Measurements from ENCODE around the gene NR5A1.

NR5A1 gene

DNA sequence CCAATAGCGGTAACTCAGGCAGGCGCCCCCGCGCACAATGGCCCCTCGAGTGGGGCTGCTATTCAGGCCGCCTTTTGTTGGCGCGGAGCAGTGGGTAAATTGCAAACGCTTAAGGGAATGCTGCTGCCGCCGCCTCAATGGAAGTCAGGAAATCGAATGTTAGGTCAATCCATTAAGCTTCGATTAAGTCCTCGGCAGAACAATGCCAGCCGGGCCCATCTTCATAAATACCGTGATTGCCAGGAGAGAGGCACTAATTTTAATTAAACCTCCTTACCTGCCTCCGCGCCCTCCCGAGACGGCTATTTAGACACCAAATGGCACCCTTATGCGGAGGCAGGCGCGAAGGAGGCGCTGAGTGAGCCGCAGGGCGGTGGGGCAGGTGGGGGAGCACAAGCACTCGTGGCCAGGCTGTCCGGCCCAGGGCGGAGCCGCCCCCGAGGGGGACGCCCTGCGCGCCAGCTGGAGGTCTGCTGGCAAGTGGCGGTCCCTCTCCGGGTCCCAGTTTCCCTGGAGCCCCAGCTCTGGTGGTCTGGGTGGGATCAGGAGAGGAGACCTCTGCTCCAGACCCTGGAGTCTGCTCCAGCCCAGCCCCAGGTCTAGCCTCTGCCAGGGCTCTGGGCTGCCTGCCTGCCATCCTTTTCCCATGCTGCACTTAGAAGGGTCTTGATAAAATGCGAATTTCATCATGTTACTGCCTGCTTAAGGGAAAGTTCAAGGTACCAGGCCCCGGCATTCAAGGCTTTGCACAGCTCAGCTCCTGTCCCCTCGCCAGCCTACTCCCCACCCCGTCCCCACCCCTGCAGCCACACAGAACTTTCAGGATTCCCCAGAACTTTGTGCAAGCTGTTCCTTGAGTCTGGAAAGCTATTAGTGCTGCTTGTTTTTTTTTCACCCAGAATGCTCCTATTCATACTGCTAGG lies 19.7 kb downstream of the NR5A1 start:
- TF ChIP-seq ZNF274 (IDR thresholded peaks at IDR 0.05; ENCODE audit: low read depth, low read length), result no peak
- H3K4me3 ChIP-seq (ENCODE audit: low read length), result no peak overlapping the region

- no peak for TF ChIP-seq ZNF274 (IDR thresholded peaks at IDR 0.05; ENCODE audit: low read depth, low read length)
- H3K4me3 ChIP-seq (ENCODE audit: low read length), result no peak overlapping the region
Measured at GRCh38 chr9:124486778-124487259, 20.4 kb downstream of the NR5A1 start.

DNA sequence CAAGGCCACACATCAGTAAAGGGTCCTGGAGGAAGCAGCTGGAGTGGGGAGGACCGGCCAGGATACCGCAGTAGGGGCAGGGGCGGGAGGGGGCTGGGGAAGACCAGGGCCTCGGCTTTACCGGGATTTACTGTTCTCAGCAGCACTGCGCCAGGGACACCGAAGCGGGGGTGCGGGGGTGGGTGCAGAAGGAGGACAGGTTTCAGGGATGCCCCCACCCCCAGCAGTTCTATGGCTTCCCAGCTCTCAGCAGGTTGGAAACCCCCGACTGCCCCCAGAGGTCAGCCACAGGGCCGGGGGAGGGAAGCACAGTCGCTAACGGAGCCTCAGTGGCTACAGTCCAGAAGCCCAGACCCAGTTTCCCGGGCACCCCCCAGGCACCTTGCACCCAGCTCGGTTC lies 21.3 kb downstream of the NR5A1 start:
- no peak for TF ChIP-seq ZNF274 (IDR thresholded peaks at IDR 0.05; ENCODE audit: low read depth, low read length)
- no peak overlapping the region for H3K4me3 ChIP-seq (ENCODE audit: low read length)

GRCh38 chr9:124485201-124485600 lies 22.0 kb downstream of the NR5A1 start:
- no peak overlapping the region for H3K4me3 ChIP-seq (ENCODE audit: low read length)

DNA sequence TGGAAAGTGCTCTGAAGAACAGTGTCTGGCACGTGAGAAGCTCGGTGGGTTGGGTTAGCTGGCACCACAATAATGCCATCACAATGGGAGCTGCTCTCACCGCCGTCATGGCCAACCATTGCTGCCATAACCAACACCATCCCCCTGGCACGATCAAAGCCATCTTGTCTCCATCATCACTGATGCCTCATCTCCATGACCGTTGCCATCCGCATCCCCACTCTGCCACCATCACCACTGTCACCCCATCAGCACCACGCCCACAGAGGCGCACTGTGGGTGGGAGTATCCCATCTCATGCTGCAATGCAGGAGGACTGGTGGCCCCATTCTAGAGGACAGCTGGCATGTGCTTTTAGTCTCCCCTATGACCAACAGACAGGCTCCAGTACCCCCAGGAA lies 23.7 kb downstream of the NR5A1 start:
- no peak overlapping the region for H3K4me3 ChIP-seq (ENCODE audit: low read length)
- TF ChIP-seq ZNF274 (IDR thresholded peaks at IDR 0.05; ENCODE audit: low read depth, low read length), result no peak

More at GRCh38 chr9:124485201-124485600, 22.0 kb downstream of the NR5A1 start:
- no peak for TF ChIP-seq ZNF274 (IDR thresholded peaks at IDR 0.05; ENCODE audit: low read depth, low read length)

DNA sequence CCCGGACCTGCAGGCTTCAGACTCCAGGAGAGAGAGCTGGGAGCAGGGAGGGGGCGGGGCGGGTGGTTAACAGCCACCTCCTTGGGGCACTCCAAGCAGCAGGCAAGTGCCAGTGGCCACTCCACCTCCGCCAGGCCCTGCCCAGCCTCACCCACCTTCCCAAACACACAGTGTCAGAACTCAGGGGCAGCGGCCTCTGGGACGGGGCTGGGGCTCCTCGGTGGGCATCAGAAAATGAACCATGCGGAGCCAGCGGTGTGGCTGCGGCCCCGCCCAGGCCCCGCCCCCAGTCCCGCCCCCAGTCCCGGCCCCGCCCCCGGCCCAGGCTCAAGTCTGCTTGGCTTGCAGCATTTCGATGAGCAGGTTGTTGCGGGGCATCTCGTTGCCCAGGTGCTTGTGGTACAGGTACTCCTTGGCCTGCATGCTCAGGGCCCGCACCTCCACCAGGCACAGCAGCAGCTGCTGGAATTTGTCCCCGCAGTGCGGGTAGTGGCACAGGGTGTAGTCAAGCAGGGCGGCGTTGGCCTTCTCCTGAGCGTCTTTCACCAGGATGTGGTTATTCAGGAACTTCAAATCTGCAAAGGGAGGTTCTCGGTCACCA lies 24.7 kb downstream of the NR5A1 start:
- H3K4me3 ChIP-seq (ENCODE audit: low read length), result no peak overlapping the region
- no peak for TF ChIP-seq ZNF274 (IDR thresholded peaks at IDR 0.05; ENCODE audit: low read depth, low read length)

- no peak for TF ChIP-seq ZNF274 (IDR thresholded peaks at IDR 0.05; ENCODE audit: low read depth, low read length)
- no peak overlapping the region for H3K4me3 ChIP-seq (ENCODE audit: low read length)
Measured at GRCh38 chr9:124481115-124481514, 26.1 kb downstream of the NR5A1 start.

- TF ChIP-seq ZNF274 (IDR thresholded peaks at IDR 0.05; ENCODE audit: low read depth, low read length), result no peak
- no peak overlapping the region for H3K4me3 ChIP-seq (ENCODE audit: low read length)
Measured at GRCh38 chr9:124480621-124480981, 26.6 kb downstream of the NR5A1 start.

- no peak for TF ChIP-seq ZNF274 (IDR thresholded peaks at IDR 0.05; ENCODE audit: low read depth, low read length)
- no peak overlapping the region for H3K4me3 ChIP-seq (ENCODE audit: low read length)
Measured at GRCh38 chr9:124479947-124480620, 27.1 kb downstream of the NR5A1 start.

DNA sequence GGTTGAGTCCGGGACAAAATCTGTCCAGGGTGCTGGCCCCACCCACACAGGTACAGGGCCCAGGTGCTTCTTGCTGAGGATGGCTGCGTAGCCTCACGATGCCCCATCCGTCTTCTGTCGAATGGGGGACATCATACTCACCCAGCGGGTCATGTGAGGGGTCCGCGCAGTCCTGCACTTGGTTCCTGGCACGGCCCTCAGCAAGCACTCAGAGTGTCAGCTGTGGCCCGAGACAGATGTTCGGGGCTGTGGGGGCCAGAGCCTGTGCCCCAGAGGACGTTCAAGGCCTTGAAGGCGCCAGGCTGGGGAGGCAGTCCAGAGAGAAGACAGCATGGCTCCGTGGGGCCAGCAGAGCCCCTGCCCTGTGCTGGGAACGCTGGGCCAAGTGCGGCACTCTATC lies 27.8 kb downstream of the NR5A1 start:
- H3K4me3 ChIP-seq (ENCODE audit: low read length), result no peak overlapping the region
- no peak for TF ChIP-seq ZNF274 (IDR thresholded peaks at IDR 0.05; ENCODE audit: low read depth, low read length)

DNA sequence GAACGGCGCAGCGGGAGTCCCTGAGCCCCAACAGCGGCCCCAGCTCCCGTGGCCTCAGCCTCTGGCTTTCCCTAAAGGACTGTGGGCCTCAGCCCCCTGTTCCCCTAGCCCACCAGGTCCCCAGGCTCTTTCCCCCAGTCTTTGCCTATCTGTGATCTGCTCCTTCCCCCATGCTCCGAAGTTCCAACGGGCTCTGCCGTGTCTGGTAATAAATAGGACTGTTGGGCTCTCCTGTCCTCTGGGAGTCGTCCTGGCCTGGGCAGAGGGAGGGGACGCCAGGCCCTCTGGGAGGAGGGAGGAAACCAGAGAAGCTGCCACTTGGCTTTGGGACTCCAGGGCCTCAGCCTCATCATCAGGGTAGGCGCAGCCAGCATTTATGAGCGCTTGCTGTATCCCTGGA lies 28.8 kb downstream of the NR5A1 start:
- no peak overlapping the region for H3K4me3 ChIP-seq (ENCODE audit: low read length)
- no peak for TF ChIP-seq ZNF274 (IDR thresholded peaks at IDR 0.05; ENCODE audit: low read depth, low read length)

DNA sequence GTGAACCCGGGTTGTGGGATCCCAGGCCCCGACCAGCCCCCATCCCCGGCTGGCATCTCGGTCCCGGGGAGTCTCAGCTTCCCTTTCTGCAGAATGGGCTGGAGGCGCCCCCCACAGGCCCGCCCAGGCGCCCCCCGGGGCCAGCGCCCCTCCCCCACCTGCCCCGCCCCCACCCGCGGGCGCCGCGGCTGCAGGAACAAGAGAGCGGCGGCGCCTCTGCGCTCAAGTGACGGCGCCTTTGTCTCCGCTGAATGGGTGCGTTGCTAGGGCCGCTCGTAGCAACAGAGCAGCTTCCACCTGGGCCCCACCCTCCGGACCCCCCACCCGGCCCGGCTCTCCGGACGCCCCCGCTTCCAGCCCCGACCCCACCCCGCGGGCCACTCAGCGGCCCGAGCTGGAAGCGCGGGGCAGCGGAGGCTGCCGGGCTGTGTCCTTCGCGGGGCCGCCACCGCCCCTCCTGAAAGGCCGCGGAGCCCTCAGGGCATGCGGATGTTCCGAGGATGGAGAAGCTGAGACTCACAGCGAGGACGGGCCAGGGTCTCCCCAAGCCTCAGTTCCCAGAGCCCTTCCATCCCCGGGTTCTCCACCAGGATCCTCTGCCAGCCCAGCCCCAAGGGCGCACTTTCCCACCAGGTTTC lies 29.4 kb downstream of the NR5A1 start:
- TF ChIP-seq ZNF274 (IDR thresholded peaks at IDR 0.05; ENCODE audit: low read depth, low read length), result no peak
- no peak overlapping the region for H3K4me3 ChIP-seq (ENCODE audit: low read length)

DNA sequence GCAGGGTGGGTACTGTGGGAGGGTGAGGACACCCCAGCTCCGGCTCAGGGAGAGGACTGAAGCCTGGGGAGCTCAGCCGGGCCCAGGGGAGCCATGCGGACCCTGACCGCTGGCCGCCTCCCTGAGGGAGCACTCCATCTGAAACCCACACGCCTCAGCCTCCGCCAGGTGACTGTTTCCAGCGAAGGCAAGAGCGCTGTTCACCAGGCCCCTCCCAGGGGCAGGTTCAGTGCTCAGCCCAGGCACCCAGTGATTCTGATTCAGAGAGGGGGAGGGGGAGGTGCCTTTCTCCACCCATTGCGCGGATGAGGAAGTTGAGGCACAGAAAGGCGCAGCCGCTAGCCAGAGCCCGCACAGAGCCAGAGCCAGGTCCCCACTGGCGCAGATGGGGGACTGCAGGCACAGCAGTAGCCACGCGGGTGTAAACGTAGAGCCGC lies 30.0 kb downstream of the NR5A1 start:
- H3K4me3 ChIP-seq (ENCODE audit: low read length), result no peak overlapping the region
- no peak for TF ChIP-seq ZNF274 (IDR thresholded peaks at IDR 0.05; ENCODE audit: low read depth, low read length)
